ENCODE results near the gene PLCXD3.

PLCXD3 gene

GRCh38 chr5:41413074-41413473, 97.3 kb downstream of the PLCXD3 start:
- Histone ChIP-seq H3K9ac (ENCODE audit: low read depth, low read length) (no peak overlapping the region), H3K9me3 (ENCODE audit: control insufficient read depth, insufficient read depth, low read length) (no peaks in the 10 kb centered on the region), H3K4me1 (ENCODE audit: insufficient read depth, low read length) (peaks cover 1% of the 10 kb centered on the region; the same call in 1 of the 2 replicates), H3K36me3 (ENCODE audit: insufficient read depth, low read length) (no peaks in the 10 kb centered on the region)

GRCh38 chr5:41412496-41412895, 97.9 kb downstream of the PLCXD3 start:
- Histone ChIP-seq H3K9me3 (ENCODE audit: control insufficient read depth, insufficient read depth, low read length) (no peaks in the 10 kb centered on the region), H3K4me1 (ENCODE audit: insufficient read depth, low read length) (no peaks in the 10 kb centered on the region), H3K9ac (ENCODE audit: low read depth, low read length) (no peak overlapping the region), H3K36me3 (ENCODE audit: insufficient read depth, low read length) (no peaks in the 10 kb centered on the region)

DNA sequence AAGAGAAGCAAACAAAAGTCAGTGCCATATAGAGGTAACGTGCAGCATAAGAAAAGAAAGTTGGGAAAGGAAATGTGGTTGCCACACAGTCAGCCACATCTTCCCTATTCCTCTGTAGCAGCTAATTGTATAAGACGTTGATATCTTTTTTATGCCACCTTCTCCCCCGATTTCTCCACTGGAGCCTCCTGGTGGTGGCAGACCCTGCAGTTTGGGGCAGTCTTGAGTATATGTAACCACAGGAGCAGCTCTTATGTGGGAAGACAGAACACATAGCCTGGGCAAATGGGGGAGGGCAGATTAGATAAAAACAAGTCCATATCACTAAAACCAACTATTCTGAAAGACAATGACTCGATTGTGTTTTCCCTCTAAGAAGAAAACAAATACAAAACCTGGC, 99.7 kb downstream of the PLCXD3 start:
- no peak overlapping the region for H3K9ac ChIP-seq (ENCODE audit: low read depth, low read length)
- no peaks in the 10 kb centered on the region for H3K4me1 ChIP-seq (ENCODE audit: insufficient read depth, low read length)
- H3K9me3 ChIP-seq (ENCODE audit: control insufficient read depth, insufficient read depth, low read length), result no peaks in the 10 kb centered on the region
- no peaks in the 10 kb centered on the region for H3K36me3 ChIP-seq (ENCODE audit: insufficient read depth, low read length)

GRCh38 chr5:41410307-41410706, 100.1 kb downstream of the PLCXD3 start:
- no peaks in the 10 kb centered on the region for H3K4me1 ChIP-seq (ENCODE audit: insufficient read depth, low read length)
- H3K9me3 ChIP-seq (ENCODE audit: control insufficient read depth, insufficient read depth, low read length), result no peaks in the 10 kb centered on the region
- H3K9ac ChIP-seq (ENCODE audit: low read depth, low read length), result no peak overlapping the region
- H3K36me3 ChIP-seq (ENCODE audit: insufficient read depth, low read length), result no peaks in the 10 kb centered on the region

GRCh38 chr5:41408676-41409443, 101.5 kb downstream of the PLCXD3 start:
- H3K4me1 ChIP-seq (ENCODE audit: insufficient read depth, low read length), result no peaks in the 10 kb centered on the region
- H3K9me3 ChIP-seq (ENCODE audit: control insufficient read depth, insufficient read depth, low read length), result no peaks in the 10 kb centered on the region
- H3K36me3 ChIP-seq (ENCODE audit: insufficient read depth, low read length), result no peaks in the 10 kb centered on the region
- H3K9ac ChIP-seq (ENCODE audit: low read depth, low read length), result no peak overlapping the region

GRCh38 chr5:41406936-41407335, 103.5 kb downstream of the PLCXD3 start:
- Histone ChIP-seq H3K4me1 (ENCODE audit: insufficient read depth, low read length) (no peaks in the 10 kb centered on the region), H3K9ac (ENCODE audit: low read depth, low read length) (no peak overlapping the region), H3K9me3 (ENCODE audit: control insufficient read depth, insufficient read depth, low read length) (no peaks in the 10 kb centered on the region), H3K36me3 (ENCODE audit: insufficient read depth, low read length) (no peaks in the 10 kb centered on the region)

GRCh38 chr5:41406424-41406823, 104.0 kb downstream of the PLCXD3 start:
- H3K4me1 ChIP-seq (ENCODE audit: insufficient read depth, low read length), result no peaks in the 10 kb centered on the region
- H3K36me3 ChIP-seq (ENCODE audit: insufficient read depth, low read length), result no peaks in the 10 kb centered on the region

DNA sequence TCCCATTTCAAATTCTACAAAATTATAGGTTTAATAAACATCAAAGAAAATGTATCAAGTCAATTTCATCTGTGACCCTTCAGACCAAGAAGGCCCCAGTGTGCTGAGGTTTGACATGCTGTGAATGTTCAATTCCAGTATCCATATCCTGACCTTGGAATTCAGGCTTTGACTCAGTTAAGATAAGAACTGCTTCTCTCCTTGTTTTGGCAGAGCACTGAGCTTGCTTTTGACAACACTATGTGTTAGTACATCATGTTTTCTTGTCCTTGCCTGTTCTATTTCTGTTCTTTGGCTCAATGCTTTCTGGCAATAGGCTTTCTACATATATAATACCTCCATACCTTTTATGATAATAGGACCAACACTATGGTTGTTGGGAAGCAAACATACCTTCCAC, 105.6 kb downstream of the PLCXD3 start:
- Histone ChIP-seq H3K9me3 (ENCODE audit: control insufficient read depth, insufficient read depth, low read length) (no peaks in the 10 kb centered on the region), H3K4me1 (ENCODE audit: insufficient read depth, low read length) (no peaks in the 10 kb centered on the region), H3K36me3 (ENCODE audit: insufficient read depth, low read length) (no peaks in the 10 kb centered on the region), H3K9ac (ENCODE audit: low read depth, low read length) (no peak overlapping the region)

More at GRCh38 chr5:41406424-41406823, 104.0 kb downstream of the PLCXD3 start:
- H3K9me3 ChIP-seq (ENCODE audit: control insufficient read depth, insufficient read depth, low read length), result no peaks in the 10 kb centered on the region
- no peak overlapping the region for H3K9ac ChIP-seq (ENCODE audit: low read depth, low read length)

DNA sequence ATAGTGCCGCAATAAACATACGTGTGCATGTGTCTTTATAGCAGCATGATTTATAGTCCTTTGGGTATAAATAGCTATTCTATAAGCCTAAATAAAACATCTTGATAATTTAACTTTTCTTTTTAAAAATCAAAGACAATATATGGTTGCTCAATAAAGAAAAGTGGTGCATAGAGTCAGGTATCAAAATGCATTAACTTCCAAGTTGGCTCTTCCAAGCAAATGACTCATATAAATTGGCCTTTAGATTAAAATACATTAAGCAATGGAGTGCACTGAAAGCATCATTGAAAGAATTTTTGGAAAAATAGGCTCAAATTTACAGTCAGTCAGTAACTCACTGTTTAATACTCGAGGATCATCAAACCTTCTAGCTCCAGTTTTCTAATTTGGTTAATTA, 106.6 kb downstream of the PLCXD3 start:
- Histone ChIP-seq H3K9me3 (ENCODE audit: control insufficient read depth, insufficient read depth, low read length) (no peaks in the 10 kb centered on the region), H3K4me1 (ENCODE audit: insufficient read depth, low read length) (no peaks in the 10 kb centered on the region), H3K9ac (ENCODE audit: low read depth, low read length) (no peak overlapping the region), H3K36me3 (ENCODE audit: insufficient read depth, low read length) (no peaks in the 10 kb centered on the region)

- Histone ChIP-seq H3K9ac (ENCODE audit: low read depth, low read length) (no peak overlapping the region), H3K36me3 (ENCODE audit: insufficient read depth, low read length) (no peaks in the 10 kb centered on the region), H3K9me3 (ENCODE audit: control insufficient read depth, insufficient read depth, low read length) (no peaks in the 10 kb centered on the region), H3K4me1 (ENCODE audit: insufficient read depth, low read length) (no peaks in the 10 kb centered on the region)
These were observed 107.6 kb downstream of the PLCXD3 start for GRCh38 chr5:41402845-41403244.

DNA sequence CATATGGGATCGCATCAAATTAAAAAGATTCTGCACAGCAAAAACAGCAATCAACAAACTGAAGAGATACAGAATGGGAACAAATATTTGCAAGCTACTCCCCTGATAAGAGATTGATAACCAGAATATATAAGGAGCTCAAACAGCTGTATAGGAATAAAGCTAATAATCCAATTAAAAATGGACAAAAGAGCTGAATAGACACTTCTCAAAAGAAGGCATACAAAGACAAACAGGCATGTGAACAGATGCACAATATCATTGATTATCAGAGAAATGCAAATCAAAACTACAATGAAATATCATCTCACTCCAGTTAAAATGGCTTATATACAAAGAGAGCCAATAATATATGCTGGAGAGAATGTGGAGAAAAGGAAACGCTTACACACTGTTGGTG, 110.6 kb downstream of the PLCXD3 start:
- H3K9me3 ChIP-seq (ENCODE audit: control insufficient read depth, insufficient read depth, low read length), result peaks cover 3% of the 10 kb centered on the region; the same call in 1 of the 2 replicates
- H3K4me1 ChIP-seq (ENCODE audit: insufficient read depth, low read length), result no peaks in the 10 kb centered on the region
- H3K36me3 ChIP-seq (ENCODE audit: insufficient read depth, low read length), result no peaks in the 10 kb centered on the region
- no peak overlapping the region for H3K9ac ChIP-seq (ENCODE audit: low read depth, low read length)

GRCh38 chr5:41392016-41392415, 118.4 kb downstream of the PLCXD3 start:
- Histone ChIP-seq H3K9ac (ENCODE audit: low read depth, low read length) (no peak overlapping the region), H3K4me1 (ENCODE audit: insufficient read depth, low read length) (no peaks in the 10 kb centered on the region), H3K36me3 (ENCODE audit: insufficient read depth, low read length) (no peaks in the 10 kb centered on the region), H3K9me3 (ENCODE audit: control insufficient read depth, insufficient read depth, low read length) (peaks cover 2% of the 10 kb centered on the region; the same call in 1 of the 2 replicates)

GRCh38 chr5:41374631-41375030, 135.8 kb downstream of the PLCXD3 start:
- Histone ChIP-seq H3K9ac (ENCODE audit: low read depth, low read length) (no peak overlapping the region), H3K4me1 (ENCODE audit: insufficient read depth, low read length) (no peaks in the 10 kb centered on the region), H3K36me3 (ENCODE audit: insufficient read depth, low read length) (no peaks in the 10 kb centered on the region), H3K9me3 (ENCODE audit: control insufficient read depth, insufficient read depth, low read length) (no peaks in the 10 kb centered on the region)

DNA sequence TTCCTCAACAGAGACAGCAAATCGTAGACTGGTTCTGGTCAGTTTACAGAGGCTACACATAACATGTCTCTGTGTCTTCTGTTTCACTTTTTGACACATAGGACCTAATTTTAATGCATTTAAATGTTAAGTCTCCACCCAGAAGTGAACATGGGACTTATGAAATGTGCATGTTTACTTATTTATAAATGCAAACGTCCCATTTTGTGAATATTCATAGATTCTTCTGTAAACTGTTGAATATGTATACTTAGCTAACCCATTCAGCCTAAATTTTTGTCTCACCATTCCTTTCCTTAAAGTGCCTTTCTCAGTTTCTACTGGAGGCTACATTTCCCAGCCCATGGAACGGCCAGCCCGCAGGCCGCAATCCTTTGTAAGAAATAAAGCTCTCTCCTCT, 137.2 kb downstream of the PLCXD3 start:
- no peaks in the 10 kb centered on the region for H3K4me1 ChIP-seq (ENCODE audit: insufficient read depth, low read length)
- H3K36me3 ChIP-seq (ENCODE audit: insufficient read depth, low read length), result no peaks in the 10 kb centered on the region
- H3K9me3 ChIP-seq (ENCODE audit: control insufficient read depth, insufficient read depth, low read length), result no peaks in the 10 kb centered on the region
- no peak overlapping the region for H3K9ac ChIP-seq (ENCODE audit: low read depth, low read length)

GRCh38 chr5:41371738-41372137, 138.7 kb downstream of the PLCXD3 start:
- no peaks in the 10 kb centered on the region for H3K9me3 ChIP-seq (ENCODE audit: control insufficient read depth, insufficient read depth, low read length)
- H3K9ac ChIP-seq (ENCODE audit: low read depth, low read length), result no peak overlapping the region
- no peaks in the 10 kb centered on the region for H3K4me1 ChIP-seq (ENCODE audit: insufficient read depth, low read length)
- H3K36me3 ChIP-seq (ENCODE audit: insufficient read depth, low read length), result no peaks in the 10 kb centered on the region
